ENCODE data around the gene RAB40C.
A peak's percentile ranks its signal among the peaks of the same experiment; 100 is the strongest.

Gene RAB40C

DNA sequence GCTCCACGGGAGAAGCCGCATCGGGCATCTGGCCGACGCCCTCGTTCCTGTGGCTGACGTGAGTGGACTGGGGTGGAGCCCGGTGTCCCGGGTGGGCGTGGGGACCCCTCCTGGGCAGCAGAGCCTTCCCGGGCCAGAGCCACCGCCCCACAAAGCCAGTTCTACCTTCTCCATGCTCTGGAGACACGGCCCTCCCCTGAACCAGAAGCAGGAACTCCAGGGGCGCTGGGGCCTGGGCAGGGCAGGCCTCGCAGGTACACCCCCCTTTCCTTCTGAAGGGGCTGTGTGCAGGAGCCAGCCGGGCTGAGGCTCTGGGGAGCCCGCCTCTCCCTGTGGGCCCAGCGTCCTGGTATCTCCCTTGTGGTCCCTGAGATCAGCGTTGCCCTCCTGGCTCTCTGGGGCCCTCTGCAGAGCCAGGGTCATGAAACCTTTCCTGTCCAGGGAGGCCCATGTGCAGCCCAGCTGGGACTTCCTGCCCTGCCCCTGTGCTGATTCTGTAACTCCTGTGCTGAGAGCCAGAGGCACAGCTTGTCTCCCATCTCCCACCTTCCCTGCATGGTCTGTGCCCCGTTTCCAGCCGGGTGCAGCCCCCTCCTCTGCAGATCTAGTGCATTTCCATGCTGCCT lies 13.6 kb upstream of the RAB40C start:
- DNase-seq (ENCODE audit: low read depth) = no peak
- H3K4me3 ChIP-seq (ENCODE audit: control insufficient read depth, low read depth, low read length) = no peak overlapping the region
- TF ChIP-seq, protein P1, sequence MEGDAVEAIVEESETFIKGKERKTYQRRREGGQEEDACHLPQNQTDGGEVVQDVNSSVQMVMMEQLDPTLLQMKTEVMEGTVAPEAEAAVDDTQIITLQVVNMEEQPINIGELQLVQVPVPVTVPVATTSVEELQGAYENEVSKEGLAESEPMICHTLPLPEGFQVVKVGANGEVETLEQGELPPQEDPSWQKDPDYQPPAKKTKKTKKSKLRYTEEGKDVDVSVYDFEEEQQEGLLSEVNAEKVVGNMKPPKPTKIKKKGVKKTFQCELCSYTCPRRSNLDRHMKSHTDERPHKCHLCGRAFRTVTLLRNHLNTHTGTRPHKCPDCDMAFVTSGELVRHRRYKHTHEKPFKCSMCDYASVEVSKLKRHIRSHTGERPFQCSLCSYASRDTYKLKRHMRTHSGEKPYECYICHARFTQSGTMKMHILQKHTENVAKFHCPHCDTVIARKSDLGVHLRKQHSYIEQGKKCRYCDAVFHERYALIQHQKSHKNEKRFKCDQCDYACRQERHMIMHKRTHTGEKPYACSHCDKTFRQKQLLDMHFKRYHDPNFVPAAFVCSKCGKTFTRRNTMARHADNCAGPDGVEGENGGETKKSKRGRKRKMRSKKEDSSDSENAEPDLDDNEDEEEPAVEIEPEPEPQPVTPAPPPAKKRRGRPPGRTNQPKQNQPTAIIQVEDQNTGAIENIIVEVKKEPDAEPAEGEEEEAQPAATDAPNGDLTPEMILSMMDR (IDR thresholded peaks at IDR 0.05; ENCODE audit: control insufficient read depth, insufficient read depth, low read depth, low read length, missing control alignments) = no peak

DNA sequence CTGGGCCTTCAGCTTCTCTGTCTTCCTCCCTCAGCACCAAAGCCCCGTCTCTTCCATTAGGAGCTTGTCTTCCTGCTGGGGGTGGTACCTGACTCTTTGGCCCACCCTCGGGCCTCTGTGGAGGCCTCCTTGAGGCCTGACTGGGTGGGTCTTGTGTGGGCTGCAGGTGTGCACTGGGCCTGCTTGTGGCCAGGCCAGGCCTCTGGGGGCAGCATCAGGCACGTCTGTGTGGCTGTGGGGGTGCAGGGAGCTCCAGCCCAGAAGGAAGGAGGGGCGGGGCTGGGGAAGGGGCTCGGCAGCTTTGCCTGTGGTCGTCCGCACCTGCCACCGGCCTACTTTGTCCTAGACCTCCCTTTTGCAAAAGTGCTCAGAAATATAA lies 13.1 kb upstream of the RAB40C start:
- no peak for DNase-seq (ENCODE audit: low read depth)
- H3K4me3 ChIP-seq (ENCODE audit: control insufficient read depth, low read depth, low read length) = no peak overlapping the region
- TF ChIP-seq, protein P1 (IDR thresholded peaks at IDR 0.05; ENCODE audit: control insufficient read depth, insufficient read depth, low read depth, low read length, missing control alignments) = no peak

DNA sequence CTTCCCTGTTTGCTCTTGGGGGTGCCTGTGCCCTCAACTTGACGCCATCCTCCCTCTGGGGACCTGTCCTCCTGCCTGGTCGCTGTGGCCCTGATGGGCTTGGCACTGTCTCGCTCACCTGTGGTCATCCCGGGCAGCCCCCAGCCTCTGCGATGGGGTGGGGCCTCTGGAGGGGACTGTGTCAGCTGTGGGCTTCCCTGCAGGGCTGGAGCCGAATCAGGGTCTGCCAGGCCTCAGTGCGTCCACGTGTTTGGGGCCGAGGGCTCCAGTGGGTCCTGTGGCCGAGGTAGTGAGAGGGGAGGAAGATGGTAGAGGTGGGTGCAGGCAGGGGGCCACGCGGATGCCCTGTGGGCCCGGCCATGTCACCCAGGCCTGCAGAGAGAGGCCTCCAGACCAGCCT lies 12.1 kb upstream of the RAB40C start:
- TF ChIP-seq, protein P1 (IDR thresholded peaks at IDR 0.05; ENCODE audit: control insufficient read depth, insufficient read depth, low read depth, low read length, missing control alignments) = no peak
- DNase-seq (ENCODE audit: low read depth) = no peak
- no peak overlapping the region for H3K4me3 ChIP-seq (ENCODE audit: control insufficient read depth, low read depth, low read length)

DNA sequence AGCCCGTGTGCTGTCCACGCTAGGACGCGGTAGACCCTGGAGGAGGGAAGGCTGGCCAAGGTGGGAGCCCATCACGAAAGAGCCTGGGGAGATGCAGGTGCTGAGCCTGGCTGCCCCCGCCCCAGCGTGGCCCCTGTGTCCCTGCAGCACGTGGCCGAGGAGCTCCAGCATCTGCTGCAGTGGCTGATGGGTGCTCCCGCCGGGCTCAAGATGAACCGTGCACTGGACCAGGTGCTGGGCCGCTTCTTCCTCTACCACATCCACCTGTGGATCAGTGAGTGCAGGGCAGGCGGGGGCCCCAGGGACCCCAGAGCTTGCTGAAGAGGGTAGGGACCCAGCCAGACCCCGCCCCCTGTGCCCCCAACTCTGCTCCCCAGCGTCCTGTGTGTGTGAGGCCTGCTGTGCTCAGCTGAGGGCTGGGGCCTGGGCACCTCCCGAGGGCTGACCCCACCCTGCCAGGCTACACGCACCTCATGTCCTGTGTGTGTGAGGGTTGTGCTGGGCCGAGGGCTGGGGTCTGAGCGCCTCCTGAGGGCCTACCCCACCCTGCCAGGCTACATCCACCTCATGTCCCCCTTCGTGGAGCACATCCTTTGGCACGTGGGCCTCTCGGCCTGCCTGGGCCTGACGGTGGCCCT lies 11.5 kb upstream of the RAB40C start:
- no peak for DNase-seq (ENCODE audit: low read depth)
- TF ChIP-seq, protein P1 (IDR thresholded peaks at IDR 0.05; ENCODE audit: control insufficient read depth, insufficient read depth, low read depth, low read length, missing control alignments) = no peak
- no peak overlapping the region for H3K4me3 ChIP-seq (ENCODE audit: control insufficient read depth, low read depth, low read length)

DNA sequence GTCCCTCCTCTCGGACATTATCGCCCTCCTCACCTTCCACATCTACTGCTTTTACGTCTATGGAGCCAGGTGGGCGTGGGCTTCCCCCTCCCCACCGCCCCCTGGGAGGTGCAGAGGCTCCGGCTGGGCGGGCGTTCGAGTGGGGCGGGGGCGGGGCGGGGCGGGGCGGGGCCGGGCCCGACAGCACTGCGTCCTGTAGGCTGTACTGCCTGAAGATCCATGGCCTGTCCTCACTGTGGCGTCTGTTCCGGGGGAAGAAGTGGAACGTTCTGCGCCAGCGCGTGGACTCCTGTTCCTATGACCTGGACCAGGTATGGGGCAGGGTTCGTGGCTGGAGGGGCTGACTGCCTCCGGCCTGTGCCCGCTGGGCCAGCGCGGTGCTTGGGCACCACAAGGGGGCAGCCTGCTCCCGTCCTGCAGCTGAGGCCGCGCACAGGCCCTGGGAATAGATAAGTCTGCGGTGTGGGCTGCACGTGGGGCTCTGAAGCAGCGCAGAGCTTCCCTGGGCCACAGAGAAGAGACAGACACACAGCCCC lies 10.9 kb upstream of the RAB40C start:
- DNase-seq (ENCODE audit: low read depth) = no peak
- TF ChIP-seq, protein P1 (IDR thresholded peaks at IDR 0.05; ENCODE audit: control insufficient read depth, insufficient read depth, low read depth, low read length, missing control alignments) = peak; percentile 70
- H3K4me3 ChIP-seq (ENCODE audit: control insufficient read depth, low read depth, low read length) = no peak overlapping the region

DNA sequence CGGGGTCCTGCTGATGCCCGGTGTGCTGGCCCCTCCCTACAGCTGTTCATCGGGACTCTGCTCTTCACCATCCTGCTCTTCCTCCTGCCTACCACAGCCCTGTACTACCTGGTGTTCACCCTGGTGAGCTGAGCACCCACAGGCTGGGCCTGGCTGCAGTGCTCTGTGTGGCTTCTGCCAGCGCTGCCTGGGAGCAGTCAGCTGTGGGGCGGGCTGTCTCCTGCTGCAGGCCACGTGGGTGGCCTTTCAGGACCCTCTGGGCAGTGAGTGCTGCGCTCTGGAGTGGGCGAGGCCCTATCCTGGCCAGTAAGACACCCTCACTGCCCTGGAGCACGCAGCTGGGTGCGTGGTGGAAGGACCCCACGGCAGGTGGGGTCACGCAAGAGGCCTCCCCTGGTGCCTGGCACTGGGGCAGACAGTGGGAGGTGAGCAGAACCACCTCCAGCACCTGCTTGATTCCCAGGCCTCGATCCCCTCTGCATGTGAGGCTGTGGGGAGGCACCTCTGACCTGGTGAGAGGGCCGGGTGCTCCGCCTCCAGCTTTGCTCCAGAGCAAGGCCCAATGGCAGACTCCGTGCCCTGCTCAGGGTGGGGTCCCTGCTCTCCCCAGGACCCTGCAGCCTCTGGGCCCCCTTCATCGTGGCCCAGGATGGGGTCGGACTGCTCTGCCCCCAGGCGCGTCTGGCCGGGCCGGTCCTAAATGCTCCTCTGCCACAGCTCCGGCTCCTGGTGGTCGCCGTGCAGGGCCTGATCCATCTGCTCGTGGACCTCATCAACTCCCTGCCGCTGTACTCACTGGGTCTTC lies 9.5 kb upstream of the RAB40C start:
- DNase-seq (ENCODE audit: low read depth) = no peak
- H3K4me3 ChIP-seq (ENCODE audit: control insufficient read depth, low read depth, low read length) = no peak overlapping the region
- TF ChIP-seq, protein P1 (IDR thresholded peaks at IDR 0.05; ENCODE audit: control insufficient read depth, insufficient read depth, low read depth, low read length, missing control alignments) = no peak
